ENCODE measurements around the gene DBF4. TPM values are rescaled to one million over a fixed set of nuclear protein-coding genes. Genes with fewer than 3 reads are reported as not detected.
"Not testable (repeated sequence)": the region's sequence is repeated elsewhere in the genome, so short reads cannot be mapped to it uniquely, and the experiment has no call there.

The DBF4 gene
- total and polyA plus RNA-seq, 4 donors: 10.4 to 15.5 (median 13.0) TPM

- no peaks in the 10 kb centered on the region for H3K36me3 ChIP-seq (ENCODE audit: control insufficient read depth, insufficient read depth, low read length)
- no peaks in the 10 kb centered on the region for H3K27me3 ChIP-seq (ENCODE audit: control insufficient read depth, insufficient read depth, low read length)
- H3K4me3 ChIP-seq (ENCODE audit: low read depth, low read length): no peak overlapping the region
- no peak for DNase-seq (ENCODE audit: low read depth in 4 of 6, low spot score in 6 of 6)
- H3K27ac ChIP-seq (ENCODE audit: low read depth, low read length): no peak overlapping the region
- H3K4me1 ChIP-seq (ENCODE audit: control insufficient read depth, insufficient read depth, low read length): no peaks in the 10 kb centered on the region
- 80% methylated on average over 1 of the region's 4 CpGs for WGBS (ENCODE audit: insufficient coverage)
- no peaks in the 10 kb centered on the region for H3K9me3 ChIP-seq (ENCODE audit: control insufficient read depth, insufficient read depth, low read length)
These were observed 35.8 kb downstream of the DBF4 start for GRCh38 chr7:87912121-87912520.

GRCh38 chr7:87918740-87919139, 42.4 kb downstream of the DBF4 start:
- DNase-seq (ENCODE audit: low read depth in 4 of 6, low spot score in 6 of 6): no peak
- no CpG with 5 or more reads among the region's 1 CpG for WGBS (ENCODE audit: insufficient coverage)
- no peaks in the 10 kb centered on the region for H3K4me1 ChIP-seq (ENCODE audit: control insufficient read depth, insufficient read depth, low read length)
- no peaks in the 10 kb centered on the region for H3K9me3 ChIP-seq (ENCODE audit: control insufficient read depth, insufficient read depth, low read length)
- no peak overlapping the region for H3K4me3 ChIP-seq (ENCODE audit: low read depth, low read length)
- no peak overlapping the region for H3K27ac ChIP-seq (ENCODE audit: low read depth, low read length)
- no peaks in the 10 kb centered on the region for H3K27me3 ChIP-seq (ENCODE audit: control insufficient read depth, insufficient read depth, low read length)
- H3K36me3 ChIP-seq (ENCODE audit: control insufficient read depth, insufficient read depth, low read length): no peaks in the 10 kb centered on the region

GRCh38 chr7:87919875-87920274, 43.6 kb downstream of the DBF4 start:
- Histone ChIP-seq H3K4me3 (ENCODE audit: low read depth, low read length) (no peak overlapping the region), H3K9me3 (ENCODE audit: control insufficient read depth, insufficient read depth, low read length) (no peaks in the 10 kb centered on the region), H3K27ac (ENCODE audit: low read depth, low read length) (no peak overlapping the region), H3K36me3 (ENCODE audit: control insufficient read depth, insufficient read depth, low read length) (no peaks in the 10 kb centered on the region), H3K27me3 (ENCODE audit: control insufficient read depth, insufficient read depth, low read length) (no peaks in the 10 kb centered on the region), H3K4me1 (ENCODE audit: control insufficient read depth, insufficient read depth, low read length) (no peaks in the 10 kb centered on the region)
- 97% methylated on average over 6 of the region's 6 CpGs for WGBS (ENCODE audit: insufficient coverage)
- DNase-seq (ENCODE audit: low read depth in 4 of 6, low spot score in 6 of 6): no peak

- no peak overlapping the region for H3K27ac ChIP-seq (ENCODE audit: low read depth, low read length)
- H3K4me1 ChIP-seq (ENCODE audit: control insufficient read depth, insufficient read depth, low read length): no peaks in the 10 kb centered on the region
- DNase-seq (ENCODE audit: low read depth in 4 of 6, low spot score in 6 of 6): no peak
- no peak overlapping the region for H3K4me3 ChIP-seq (ENCODE audit: low read depth, low read length)
- WGBS (ENCODE audit: insufficient coverage): 93% methylated on average over 4 of the region's 5 CpGs
- H3K9me3 ChIP-seq (ENCODE audit: control insufficient read depth, insufficient read depth, low read length): no peaks in the 10 kb centered on the region
- H3K36me3 ChIP-seq (ENCODE audit: control insufficient read depth, insufficient read depth, low read length): no peaks in the 10 kb centered on the region
- no peaks in the 10 kb centered on the region for H3K27me3 ChIP-seq (ENCODE audit: control insufficient read depth, insufficient read depth, low read length)
These were observed 44.3 kb downstream of the DBF4 start for GRCh38 chr7:87920578-87920977.

GRCh38 chr7:87922759-87923395, 46.6 kb downstream of the DBF4 start:
- H3K27me3 ChIP-seq (ENCODE audit: control insufficient read depth, insufficient read depth, low read length); H3K27ac ChIP-seq (ENCODE audit: low read depth, low read length); H3K9me3 ChIP-seq (ENCODE audit: control insufficient read depth, insufficient read depth, low read length); H3K4me3 ChIP-seq (ENCODE audit: low read depth, low read length); H3K4me1 ChIP-seq (ENCODE audit: control insufficient read depth, insufficient read depth, low read length); DNase-seq (ENCODE audit: low read depth in 4 of 6, low spot score in 6 of 6); H3K36me3 ChIP-seq (ENCODE audit: control insufficient read depth, insufficient read depth, low read length): not testable (repeated sequence)
- WGBS (ENCODE audit: insufficient coverage): 88% methylated on average over 3 of the region's 8 CpGs

GRCh38 chr7:87926581-87927461, 50.5 kb downstream of the DBF4 start:
- Histone ChIP-seq H3K27ac (ENCODE audit: low read depth, low read length) (no peak overlapping the region), H3K4me1 (ENCODE audit: control insufficient read depth, insufficient read depth, low read length) (peaks cover 4% of the 10 kb centered on the region), H3K36me3 (ENCODE audit: control insufficient read depth, insufficient read depth, low read length) (no peaks in the 10 kb centered on the region), H3K4me3 (ENCODE audit: low read depth, low read length) (no peak overlapping the region), H3K27me3 (ENCODE audit: control insufficient read depth, insufficient read depth, low read length) (no peaks in the 10 kb centered on the region), H3K9me3 (ENCODE audit: control insufficient read depth, insufficient read depth, low read length) (peaks cover 2% of the 10 kb centered on the region)
- WGBS (ENCODE audit: insufficient coverage): 39% methylated on average over 5 of the region's 6 CpGs
- DNase-seq (ENCODE audit: low read depth in 4 of 6, low spot score in 6 of 6): peak in 1 of 6 donors; percentile 11

- no peak for DNase-seq (ENCODE audit: low read depth in 4 of 6, low spot score in 6 of 6)
- peaks cover 2% of the 10 kb centered on the region for H3K9me3 ChIP-seq (ENCODE audit: control insufficient read depth, insufficient read depth, low read length)
- H3K27me3 ChIP-seq (ENCODE audit: control insufficient read depth, insufficient read depth, low read length): no peaks in the 10 kb centered on the region
- H3K4me1 ChIP-seq (ENCODE audit: control insufficient read depth, insufficient read depth, low read length): peaks cover 7% of the 10 kb centered on the region
- H3K27ac ChIP-seq (ENCODE audit: low read depth, low read length): no peak overlapping the region
- H3K4me3 ChIP-seq (ENCODE audit: low read depth, low read length): peak overlapping the region; percentile 79
- peaks cover under 1% of the 10 kb centered on the region for H3K36me3 ChIP-seq (ENCODE audit: control insufficient read depth, insufficient read depth, low read length)
- 0% methylated on average over 6 of the region's 9 CpGs for WGBS (ENCODE audit: insufficient coverage)
These were observed 57.3 kb downstream of the DBF4 start for GRCh38 chr7:87933605-87933952.

- Histone ChIP-seq H3K9me3 (ENCODE audit: control insufficient read depth, insufficient read depth, low read length) (peaks cover 2% of the 10 kb centered on the region), H3K4me1 (ENCODE audit: control insufficient read depth, insufficient read depth, low read length) (peaks cover 7% of the 10 kb centered on the region), H3K27me3 (ENCODE audit: control insufficient read depth, insufficient read depth, low read length) (no peaks in the 10 kb centered on the region), H3K36me3 (ENCODE audit: control insufficient read depth, insufficient read depth, low read length) (peaks cover 3% of the 10 kb centered on the region), H3K4me3 (ENCODE audit: low read depth, low read length) (peak within 1 kb of the TSS; percentile 79), H3K27ac (ENCODE audit: low read depth, low read length) (peak within 1 kb of the TSS; percentile 52)
- under 1% methylated on average over 67 of the region's 70 CpGs for WGBS (ENCODE audit: insufficient coverage)
- DNase-seq (ENCODE audit: low read depth in 4 of 6, low spot score in 6 of 6): peak; percentile 77 to 99 (median 88)
These were observed 57.8 kb downstream of the DBF4 start, which contains the start of gene ADAM22 for GRCh38 chr7:87933953-87934698. Gene ADAM22 (plus strand): TSS chr7:87934251. CDS start chr7:87934466, 215 bp downstream.

- Histone ChIP-seq H3K36me3 (ENCODE audit: control insufficient read depth, insufficient read depth, low read length) (peaks cover 5% of the 10 kb centered on the region), H3K4me3 (ENCODE audit: low read depth, low read length) (peak overlapping the region; percentile 79), H3K27me3 (ENCODE audit: control insufficient read depth, insufficient read depth, low read length) (no peaks in the 10 kb centered on the region), H3K9me3 (ENCODE audit: control insufficient read depth, insufficient read depth, low read length) (peaks cover 2% of the 10 kb centered on the region), H3K4me1 (ENCODE audit: control insufficient read depth, insufficient read depth, low read length) (peaks cover 7% of the 10 kb centered on the region), H3K27ac (ENCODE audit: low read depth, low read length) (peak overlapping the region; percentile 52)
- 0% methylated on average over 38 of the region's 47 CpGs for WGBS (ENCODE audit: insufficient coverage)
- peak in 5 of 6 donors; percentile 15 to 85 (median 54) for DNase-seq (ENCODE audit: low read depth in 4 of 6, low spot score in 6 of 6)
These were observed 58.5 kb downstream of the DBF4 start for GRCh38 chr7:87934699-87935383.
